Stomach (tissue), 4 donors: ENCODE measurements around the gene DEFB123.

Source experiments
- EP300 ChIP-seq: sonication (generic); formaldehyde crosslinking; IDR thresholded peaks from one replicate; pipeline ENCODE4 v1.6.1; 2017; ENCODE audit warnings: antibody characterized with exemption
- POLR2A ChIP-seq, 4 donors: fragments of 450-650 bp; IDR thresholded peaks; one replicate each; pipeline ENCODE4 v1.6.1; 2016; ENCODE audit warnings: antibody characterized with exemption in 4 of 4, control low read depth in 2 of 4, mild to moderate bottlenecking in 1 of 4, moderate library complexity in 1 of 4
- POLR2AphosphoS5 ChIP-seq, 3 donors: sonication (generic); formaldehyde crosslinking; IDR thresholded peaks; one replicate each; pipeline ENCODE4 v1.6.1; 2016; ENCODE audit warnings: antibody characterized with exemption in 3 of 3
- TF ChIP-seq, protein P1 (sequence below), 7 experiments: fragments of 450-650 bp in 4 of 7; fragments of 200-600 bp in 3 of 7; sonication (generic) in 3 of 7; IDR thresholded peaks; one replicate each; pipeline ENCODE4 v1.5.1; 2016 to 2019; ENCODE audit warnings: antibody characterized with exemption in 7 of 7, control low read depth in 2 of 7, mild to moderate bottlenecking in 1 of 7

DNA sequence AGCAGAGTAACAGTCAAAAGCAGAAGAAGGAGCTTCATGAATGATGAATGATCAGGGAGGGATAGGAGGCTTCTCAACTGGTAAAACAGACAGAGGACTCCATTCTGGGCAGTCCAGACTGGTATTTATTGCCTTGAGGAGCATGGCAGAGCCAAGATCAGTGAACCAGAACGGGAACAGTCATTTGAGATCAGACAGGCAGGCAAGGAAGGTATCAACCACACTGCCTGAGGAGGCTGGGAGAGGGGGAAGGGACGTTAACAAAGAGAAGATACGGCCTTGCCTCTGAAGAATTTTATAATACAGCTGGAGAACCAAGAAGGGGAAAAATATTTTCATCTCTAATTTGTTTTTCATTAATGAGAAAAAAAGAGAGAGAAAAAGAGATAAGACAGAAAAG, 34.3 kb upstream of the DEFB123 start, which contains the start of gene DEFB121:
- TF ChIP-seq, protein P1, sequence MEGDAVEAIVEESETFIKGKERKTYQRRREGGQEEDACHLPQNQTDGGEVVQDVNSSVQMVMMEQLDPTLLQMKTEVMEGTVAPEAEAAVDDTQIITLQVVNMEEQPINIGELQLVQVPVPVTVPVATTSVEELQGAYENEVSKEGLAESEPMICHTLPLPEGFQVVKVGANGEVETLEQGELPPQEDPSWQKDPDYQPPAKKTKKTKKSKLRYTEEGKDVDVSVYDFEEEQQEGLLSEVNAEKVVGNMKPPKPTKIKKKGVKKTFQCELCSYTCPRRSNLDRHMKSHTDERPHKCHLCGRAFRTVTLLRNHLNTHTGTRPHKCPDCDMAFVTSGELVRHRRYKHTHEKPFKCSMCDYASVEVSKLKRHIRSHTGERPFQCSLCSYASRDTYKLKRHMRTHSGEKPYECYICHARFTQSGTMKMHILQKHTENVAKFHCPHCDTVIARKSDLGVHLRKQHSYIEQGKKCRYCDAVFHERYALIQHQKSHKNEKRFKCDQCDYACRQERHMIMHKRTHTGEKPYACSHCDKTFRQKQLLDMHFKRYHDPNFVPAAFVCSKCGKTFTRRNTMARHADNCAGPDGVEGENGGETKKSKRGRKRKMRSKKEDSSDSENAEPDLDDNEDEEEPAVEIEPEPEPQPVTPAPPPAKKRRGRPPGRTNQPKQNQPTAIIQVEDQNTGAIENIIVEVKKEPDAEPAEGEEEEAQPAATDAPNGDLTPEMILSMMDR (IDR thresholded peaks at IDR 0.05) = no peak
- no peak for TF ChIP-seq POLR2A (IDR thresholded peaks at IDR 0.05)
- no peak for TF ChIP-seq EP300
- no peak for TF ChIP-seq POLR2AphosphoS5 (IDR thresholded peaks at IDR 0.05)
